HFF-Myc (cell line): Measurements from ENCODE around the gene ORC2.
A peak's percentile ranks its signal among the peaks of the same experiment; 100 is the strongest.
"Not testable (repeated sequence)": the region's sequence is repeated elsewhere in the genome, so short reads cannot be mapped to it uniquely, and the experiment has no call there.

Experiments used
- DNase-seq: peaks from one replicate; pipeline ENCODE4 v3.0.0-alpha.2; 2011; ENCODE audit warnings: low read depth; ENCODE audit errors: extremely low read depth
- H3K4me3 ChIP-seq: replicated peaks from 2 replicates; pipeline ENCODE4 v1.5.1; 2011; ENCODE audit warnings: low read depth, mild to moderate bottlenecking, control low read depth, low read length
- CTCF ChIP-seq: IDR thresholded peaks from 2 replicates; pipeline ENCODE4 v1.5.1; 2012; ENCODE audit warnings: mild to moderate bottlenecking, low read depth, low read length, control low read depth; ENCODE audit errors: missing control alignments

The ORC2 gene

GRCh38 chr2:200966770-200967169 is 3.3 kb upstream of the ORC2 start:
- no peak overlapping the region for H3K4me3 ChIP-seq
- peak; percentile 45 for DNase-seq
- no peak for TF ChIP-seq CTCF

- no peak for DNase-seq
- H3K4me3 ChIP-seq: peak overlapping the region; percentile 92
Observed at GRCh38 chr2:200964498-200964897, 1.0 kb upstream of the ORC2 start.

GRCh38 chr2:200963918-200964252 is 425 bp upstream of the ORC2 start:
- not testable (repeated sequence) for DNase-seq
- peak overlapping the region; percentile 92 for H3K4me3 ChIP-seq

More at GRCh38 chr2:200964498-200964897, 1.0 kb upstream of the ORC2 start:
- TF ChIP-seq CTCF: no peak

GRCh38 chr2:200962811-200963123 is 693 bp downstream of the ORC2 start:
- no peak for TF ChIP-seq CTCF
- no peak for DNase-seq
- peak overlapping the region; percentile 92 for H3K4me3 ChIP-seq

GRCh38 chr2:200961674-200962073 is 1.8 kb downstream of the ORC2 start:
- peak overlapping the region; percentile 92 for H3K4me3 ChIP-seq
- no peak for DNase-seq
- TF ChIP-seq CTCF: no peak

- DNase-seq: no peak
- TF ChIP-seq CTCF: no peak
Observed at GRCh38 chr2:200950378-200950777, 13.1 kb downstream of the ORC2 start.

GRCh38 chr2:200945395-200945729 is 18.1 kb downstream of the ORC2 start:
- TF ChIP-seq CTCF: no peak
- no peak overlapping the region for H3K4me3 ChIP-seq
- DNase-seq: no peak

More at GRCh38 chr2:200950378-200950777, 13.1 kb downstream of the ORC2 start:
- H3K4me3 ChIP-seq: no peak overlapping the region
